Caki2 (cell line): ENCODE data around the gene SLC34A3. TPM values are rescaled to one million over a fixed set of nuclear protein-coding genes. Genes with fewer than 3 reads are reported as not detected.

Source experiments
- DNase-seq: peaks from one replicate; pipeline ENCODE4 v3.0.0-alpha.2; 2015; ENCODE audit warnings: low read depth
- in situ Hi-C: cut with HindIII; loops from 2 replicates; pipeline ENCODE4 v1.10.0; 2016; ENCODE audit warnings: low sequenced_read_pairs, low pct_unique_long_range_greater_than_20kb, mixed read lengths
- total RNA-seq: library from RNA; depleted of rRNA; stranded (reverse); fragments of >200 nt; shearing (Covaris generic); gene quantifications from 2 replicates; pipeline ENCODE4 v1.2.3, GENCODE V29; 2014; ENCODE audit warnings: low replicate concordance; rRNA removed

The SLC34A3 gene
- total RNA-seq, 1 experiment from 2014 or later, result not detected

DNA sequence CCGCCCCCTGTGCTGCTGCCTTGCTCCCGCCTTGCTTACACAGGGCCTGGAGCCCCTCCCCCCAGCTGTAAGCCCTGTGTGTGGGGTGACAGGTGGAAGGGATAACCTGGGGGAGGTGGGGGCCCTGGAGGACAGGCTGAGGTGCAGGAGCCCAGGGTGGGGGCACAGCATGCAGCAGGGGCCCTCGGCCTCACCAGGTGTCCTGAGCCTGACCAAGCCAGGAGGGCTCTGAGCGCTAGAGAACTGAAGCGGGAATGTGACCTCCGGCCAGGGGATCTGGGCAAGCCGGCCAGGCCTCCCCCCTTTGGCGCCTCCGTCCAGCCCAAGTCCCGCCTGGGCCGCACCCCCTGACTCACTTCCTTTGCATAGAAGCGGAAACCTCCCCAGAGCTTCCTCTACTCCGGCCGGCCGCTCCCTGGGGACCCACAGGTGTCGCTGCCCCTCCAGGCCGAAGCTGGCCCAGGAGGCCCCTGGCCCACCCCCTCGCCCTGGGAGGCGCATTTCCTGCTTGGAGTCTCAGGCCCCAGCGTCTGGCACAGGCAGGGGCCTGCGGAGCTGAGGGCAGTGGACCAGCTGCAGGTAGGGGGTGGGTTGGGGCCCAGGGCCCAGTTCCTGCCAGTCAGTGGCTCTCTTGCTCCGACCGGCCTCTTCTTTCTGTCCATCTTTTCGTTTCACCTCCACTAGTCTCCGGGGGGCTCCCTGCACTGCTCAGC, 46.8 kb downstream of the SLC34A3 start, which contains the start of gene TOR4A:
Gene TOR4A (plus strand): TSS at position 398 of the 713 bp plus-strand sequence. CDS start 964 bp downstream, outside the sequence.
- DNase-seq, result peak; percentile 83
- in situ Hi-C loops, result no loop called here

DNA sequence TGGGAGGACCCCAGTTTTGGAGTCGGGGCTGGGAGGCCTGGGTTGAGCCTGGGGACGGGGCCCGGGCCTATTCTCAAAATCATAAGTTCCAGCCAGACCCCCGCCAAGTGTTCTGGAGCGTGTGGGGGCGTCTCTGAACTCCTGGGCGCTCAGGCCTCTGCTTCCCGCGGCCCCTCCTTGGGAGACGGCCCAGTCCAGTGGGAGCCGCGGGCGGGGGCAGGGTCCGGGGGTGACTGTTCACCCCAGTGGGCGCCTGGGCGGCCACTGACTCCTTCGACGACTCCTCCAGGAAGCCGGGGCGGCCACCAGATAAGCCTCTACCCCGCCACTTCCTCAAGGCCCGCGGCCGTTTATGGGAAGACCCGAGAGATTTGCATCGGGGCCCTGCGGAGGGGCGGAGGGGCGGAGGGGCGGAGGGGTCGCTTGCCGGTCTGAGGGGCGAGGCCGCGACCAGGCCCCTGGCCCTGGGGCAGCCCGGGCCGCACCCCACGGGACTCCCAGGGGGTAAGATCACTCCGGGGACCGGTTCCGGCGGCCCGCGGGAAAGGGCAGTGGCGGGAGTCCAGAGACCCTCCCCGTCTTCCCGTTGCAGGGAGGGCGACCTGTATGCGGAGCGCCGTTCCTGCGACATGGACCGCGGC, 47.5 kb downstream of the SLC34A3 start:
- in situ Hi-C loops, result no loop called here
- no peak for DNase-seq

DNA sequence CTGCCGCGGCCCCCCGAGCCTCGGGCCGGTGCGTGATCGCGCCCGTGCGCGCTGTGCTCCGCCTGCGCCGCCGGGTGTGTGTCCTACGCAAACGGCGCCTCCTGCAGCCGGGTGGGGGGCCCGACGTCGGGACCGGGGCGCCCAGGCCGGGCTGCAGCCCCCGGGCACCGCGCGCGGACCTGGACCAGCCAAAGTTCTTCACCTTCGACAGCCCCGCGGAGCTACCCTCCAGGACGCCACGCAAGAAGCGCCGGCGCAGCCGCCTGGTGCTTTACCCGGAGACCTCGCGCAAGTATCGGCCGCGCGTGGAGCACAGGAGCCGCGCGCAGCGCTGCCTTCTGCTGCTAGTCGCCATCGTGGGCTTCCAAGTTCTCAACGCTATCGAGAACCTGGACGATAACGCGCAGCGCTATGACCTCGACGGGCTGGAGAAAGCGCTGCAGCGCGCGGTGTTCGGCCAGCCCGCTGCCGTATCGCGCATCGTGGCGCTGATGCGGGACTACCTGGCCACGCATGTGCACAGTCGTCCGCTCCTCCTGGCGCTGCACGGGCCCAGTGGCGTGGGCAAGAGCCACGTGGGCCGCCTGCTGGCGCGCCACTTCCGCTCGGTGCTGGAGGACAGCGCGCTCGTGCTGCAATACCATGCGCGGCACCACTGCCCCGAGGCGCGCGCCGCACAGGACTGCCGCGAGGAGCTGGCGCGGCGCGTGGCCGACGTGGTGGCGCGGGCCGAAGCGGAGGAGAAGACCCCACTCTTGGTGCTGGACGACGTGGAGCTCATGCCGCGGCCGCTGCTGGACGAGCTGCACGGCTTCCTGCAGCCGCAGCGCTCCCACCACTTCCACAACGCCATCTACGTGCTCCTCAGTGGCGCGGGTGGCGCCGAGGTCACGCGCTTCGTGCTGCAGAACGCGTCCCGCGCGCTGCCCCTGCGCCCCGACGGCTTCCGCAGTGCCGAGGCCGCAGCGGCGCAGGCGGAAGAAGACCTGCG, 48.3 kb downstream of the SLC34A3 start:
- no peak for DNase-seq
- in situ Hi-C loops, result no loop called here

DNA sequence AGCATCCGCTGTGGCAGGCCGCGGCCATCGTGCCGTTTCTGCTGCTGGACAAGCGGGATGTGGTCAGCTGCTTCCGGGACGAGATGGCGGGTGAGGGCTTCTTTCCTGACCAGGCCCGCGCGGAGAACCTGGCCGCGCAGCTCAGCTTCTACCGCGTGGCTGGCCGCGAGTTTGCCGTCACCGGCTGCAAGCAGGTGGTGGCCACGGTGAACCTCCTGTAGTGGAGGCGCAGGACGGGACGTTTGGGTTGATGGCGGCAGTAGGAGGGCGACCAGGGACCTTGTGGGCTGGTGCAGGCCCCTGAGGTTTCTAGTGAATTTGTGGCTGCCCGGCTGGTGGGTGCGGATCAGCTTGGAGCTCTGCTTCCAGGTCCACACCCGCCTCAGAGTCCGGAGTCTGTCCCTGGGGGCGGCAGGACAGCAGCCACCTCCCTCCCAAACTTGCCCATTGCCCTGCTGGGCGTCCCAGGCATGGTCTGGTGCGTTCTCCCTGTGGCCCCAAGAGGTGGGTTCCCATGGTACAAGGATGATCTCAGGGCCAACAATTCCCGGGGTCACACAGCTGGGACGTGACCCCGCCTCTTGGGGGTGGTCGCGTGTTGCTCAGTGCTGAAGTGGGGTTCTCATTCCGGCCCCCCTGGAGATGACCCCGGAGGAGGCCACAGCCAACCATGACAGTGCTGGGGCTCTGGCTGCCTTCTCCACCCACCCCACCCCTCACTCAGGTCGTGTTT, 49.2 kb downstream of the SLC34A3 start:
- in situ Hi-C loops, result no loop called here
- DNase-seq, result no peak

DNA sequence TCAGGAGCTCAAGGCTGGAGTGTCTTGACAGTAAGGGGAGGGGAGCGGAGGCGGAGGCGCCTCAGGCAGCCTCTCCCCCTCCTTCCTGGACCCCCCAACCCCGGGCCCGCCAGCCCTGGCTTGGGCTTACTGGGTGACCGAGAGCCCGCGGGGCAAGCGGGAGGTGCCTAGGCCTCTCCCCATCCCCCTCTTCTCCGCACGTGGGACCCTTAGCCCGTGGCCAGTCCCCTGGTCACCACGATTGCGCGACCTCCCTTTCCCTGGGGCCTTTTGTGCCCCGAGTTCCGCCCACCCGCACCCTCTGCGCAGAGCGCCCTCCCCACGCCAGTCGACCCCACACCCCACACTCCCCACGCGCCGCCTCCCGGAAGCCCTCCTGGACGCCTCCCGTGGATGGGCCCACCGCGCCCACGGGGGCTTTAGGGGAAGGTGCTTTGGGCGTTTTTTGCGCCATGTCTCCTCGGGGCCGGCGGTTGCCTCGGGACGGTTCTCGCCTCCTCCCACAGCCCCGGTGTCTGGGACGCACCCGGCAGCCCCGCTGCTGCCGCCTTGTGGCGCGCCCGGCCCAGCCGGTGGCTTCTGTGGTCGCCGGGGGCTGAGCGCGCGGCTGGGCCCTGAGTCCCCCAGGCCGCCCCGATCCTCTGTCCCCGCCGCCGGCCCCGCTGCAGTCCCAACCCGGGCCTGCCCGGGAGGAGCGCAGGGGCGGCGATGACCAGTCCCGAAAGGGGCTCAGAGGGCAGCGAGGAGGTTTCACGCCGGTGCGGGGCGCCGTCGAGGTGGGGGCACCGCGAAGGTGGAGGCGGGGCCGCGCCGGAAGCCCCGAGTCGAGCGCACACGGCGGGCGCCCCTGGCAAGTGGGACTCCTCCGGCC, 50.0 kb downstream of the SLC34A3 start:
- DNase-seq, result no peak
- in situ Hi-C loops, result no loop called here

DNA sequence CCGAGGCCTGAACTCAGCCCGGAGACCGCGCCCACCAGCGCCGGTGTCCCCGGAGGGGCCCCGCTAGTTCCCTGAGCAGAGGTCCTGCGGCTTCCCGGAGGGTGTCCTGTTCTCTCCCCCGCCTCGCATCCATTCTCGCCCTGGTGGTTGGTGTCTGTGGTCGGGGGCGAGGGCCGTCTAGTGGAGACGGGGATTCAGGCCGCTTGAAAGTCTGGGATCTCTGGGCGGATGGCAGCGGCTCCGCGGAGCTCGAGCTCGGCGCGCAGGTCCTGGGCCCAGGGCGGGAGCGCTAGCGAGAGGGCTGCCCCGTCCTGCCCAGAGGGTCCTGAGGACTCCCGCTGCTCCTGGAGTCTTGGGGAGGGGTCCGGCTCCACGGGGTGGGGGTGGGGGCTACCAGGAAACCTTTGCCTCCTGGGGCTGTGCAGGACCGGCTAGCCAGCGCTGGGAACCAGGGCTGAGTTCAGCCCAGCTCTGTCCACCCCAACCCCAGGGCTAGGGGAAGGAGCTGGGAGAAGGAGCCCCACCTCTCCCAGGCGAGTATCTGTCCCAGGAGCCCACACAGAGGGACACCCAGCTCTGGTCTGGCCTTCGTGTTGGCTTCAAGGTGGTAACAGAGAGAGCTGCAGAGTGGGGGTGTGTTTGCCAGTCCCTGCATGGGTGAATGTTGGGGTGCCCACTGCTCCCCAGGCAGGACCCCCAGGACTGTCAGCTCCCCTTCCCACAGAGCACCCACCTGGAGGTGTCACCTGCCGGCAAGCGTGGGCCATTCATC, 50.8 kb downstream of the SLC34A3 start:
- in situ Hi-C loops, result no loop called here
- no peak for DNase-seq

Other genes starting within 250 kb of the SLC34A3 start
- gene LCNL1, start 247.9 kb upstream of the SLC34A3 start, total RNA-seq, result not detected in 2 replicates
- gene PAXX, start 238.5 kb upstream of the SLC34A3 start, total RNA-seq, result 129 and 137 TPM in 2 replicates
- not detected in 2 replicates for gene CLIC3, start 234.3 kb upstream of the SLC34A3 start, total RNA-seq
- 19.0 and 23.5 TPM in 2 replicates for gene ABCA2, start 202.7 kb upstream of the SLC34A3 start, total RNA-seq
- gene FUT7, start 198.8 kb upstream of the SLC34A3 start, total RNA-seq, result not detected in 2 replicates
- gene NPDC1, start 184.7 kb upstream of the SLC34A3 start, total RNA-seq, result 31.8 and 45.1 TPM in 2 replicates
- not detected in 2 replicates for gene ENTPD2, start 176.8 kb upstream of the SLC34A3 start, total RNA-seq
- gene SAPCD2, start 160.3 kb upstream of the SLC34A3 start, total RNA-seq, result 51.2 and 55.0 TPM in 2 replicates
- 2.1 and 2.3 TPM in 2 replicates for gene UAP1L1, start 153.4 kb upstream of the SLC34A3 start, total RNA-seq
- 52.2 and 79.4 TPM in 2 replicates for gene MAN1B1, start 143.9 kb upstream of the SLC34A3 start, total RNA-seq
- gene DPP7, start 116.2 kb upstream of the SLC34A3 start, total RNA-seq, result 118 and 163 TPM in 2 replicates
- not detected in 2 replicates for gene GRIN1, start 91.7 kb upstream of the SLC34A3 start, total RNA-seq
- 1.8 and 3.0 TPM in 2 replicates for gene LRRC26, start 60.9 kb upstream of the SLC34A3 start, total RNA-seq
- gene TMEM210, start 58.8 kb upstream of the SLC34A3 start, total RNA-seq, result not detected in 2 replicates
- 38.2 and 94.6 TPM in 2 replicates for gene ANAPC2, start 42.3 kb upstream of the SLC34A3 start, total RNA-seq
- gene SSNA1, start 42.2 kb upstream of the SLC34A3 start, total RNA-seq, result 163 and 166 TPM in 2 replicates
- 13.9 and 15.2 TPM in 2 replicates for gene TPRN, start 30.2 kb upstream of the SLC34A3 start, total RNA-seq
- 57.6 and 83.9 TPM in 2 replicates for gene TMEM203, start 25.3 kb upstream of the SLC34A3 start, total RNA-seq
- 8.1 and 8.3 TPM in 2 replicates for gene NDOR1, start 25.2 kb upstream of the SLC34A3 start, total RNA-seq
- not detected in 2 replicates for gene RNF208, start 8.7 kb upstream of the SLC34A3 start, total RNA-seq
- gene CYSRT1, start 5.7 kb upstream of the SLC34A3 start, total RNA-seq, result 0.61 and 12.7 TPM in 2 replicates
- not detected in 2 replicates for gene RNF224, start 3.4 kb upstream of the SLC34A3 start, total RNA-seq
- 909 and 1,000 TPM in 2 replicates for gene TUBB4B, start 10.4 kb downstream of the SLC34A3 start, total RNA-seq
- gene STPG3, start 20.4 kb downstream of the SLC34A3 start, total RNA-seq, result not detected in 2 replicates
- gene NELFB, start 24.4 kb downstream of the SLC34A3 start, total RNA-seq, result 84.1 and 92.6 TPM in 2 replicates
- 35.1 and 51.9 TPM in 2 replicates for gene TOR4A, start 46.8 kb downstream of the SLC34A3 start, total RNA-seq
- 0.17 and 2.0 TPM in 2 replicates for gene NRARP, start 71.4 kb downstream of the SLC34A3 start, total RNA-seq
- gene EXD3, start 192.3 kb downstream of the SLC34A3 start, total RNA-seq, result 0.84 and 5.3 TPM in 2 replicates
- 5.1 and 5.5 TPM in 2 replicates for gene NOXA1, start 192.5 kb downstream of the SLC34A3 start, total RNA-seq
- not detected in 2 replicates for gene ENTPD8, start 210.5 kb downstream of the SLC34A3 start, total RNA-seq
- 33.8 and 41.5 TPM in 2 replicates for gene NSMF, start 228.4 kb downstream of the SLC34A3 start, total RNA-seq